HG03039 (cell line): ENCODE measurements around the gene P2RY14.

Source experiments
- ATAC-seq: cut with Tn5 transposase; IDR thresholded peaks from one replicate; pipeline ENCODE4 v1.9.1; 2021; ENCODE audit warnings: mild to moderate bottlenecking, moderate library complexity; ENCODE audit not compliant: unreplicated experiment

P2RY14 gene

DNA sequence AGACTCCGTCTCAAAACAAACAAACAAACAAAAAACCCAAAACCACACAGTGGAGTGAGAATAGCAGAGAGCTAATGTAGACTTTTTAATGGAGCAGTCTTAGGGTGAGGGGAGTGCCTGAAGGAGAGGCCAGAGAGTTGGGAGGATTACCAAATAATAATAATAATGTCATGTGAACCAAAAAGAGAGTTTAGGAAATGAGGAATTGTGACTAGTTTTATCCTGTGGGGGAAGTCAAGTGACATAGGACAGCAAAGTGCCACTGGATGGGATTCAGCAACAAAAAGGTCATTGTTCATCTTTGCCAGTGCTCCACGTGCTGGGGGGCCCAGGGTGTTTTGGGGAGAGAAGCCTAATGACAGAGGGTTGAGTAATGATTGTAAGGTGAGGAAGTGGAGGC lies 25.4 kb upstream of the P2RY14 start:
- ATAC-seq: no peak

DNA sequence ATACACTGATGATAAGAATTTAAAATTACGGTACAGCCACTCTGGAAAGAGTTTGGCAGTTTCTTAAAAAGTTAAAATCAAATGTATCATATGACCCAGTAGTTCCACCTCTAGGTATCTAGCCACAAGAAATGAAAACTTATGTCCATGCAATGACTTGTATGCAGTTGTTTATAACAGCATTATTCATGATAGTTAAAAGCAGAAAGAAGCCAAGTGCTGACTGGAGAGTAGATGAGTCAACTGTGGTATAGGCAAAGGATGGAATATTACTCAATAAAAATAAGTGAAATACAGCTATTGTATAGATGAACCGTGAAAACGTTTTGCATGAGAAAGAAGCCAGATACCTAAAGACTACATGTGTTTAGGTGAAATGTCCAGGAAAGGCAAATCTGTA lies 23.4 kb upstream of the P2RY14 start:
- no peak for ATAC-seq

DNA sequence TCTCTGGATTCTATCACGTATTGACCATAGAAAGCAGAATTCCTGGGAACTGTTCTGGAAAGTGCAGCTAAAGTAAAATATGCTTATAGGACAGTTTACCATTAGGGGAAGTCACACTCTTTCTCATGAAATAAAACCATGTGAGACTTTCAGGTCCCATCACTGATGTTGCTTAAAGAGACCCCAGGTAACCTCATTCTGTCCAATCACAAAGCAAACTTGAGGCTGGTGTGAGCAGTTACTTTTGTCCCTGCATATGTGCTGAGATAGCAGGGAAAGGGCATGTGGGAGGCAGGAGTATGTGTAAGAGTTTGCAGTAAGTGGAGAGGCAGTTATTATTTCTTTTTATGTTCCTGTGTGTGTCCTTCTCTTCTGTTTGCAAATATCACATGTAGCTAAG lies 22.2 kb upstream of the P2RY14 start:
- ATAC-seq: no peak

DNA sequence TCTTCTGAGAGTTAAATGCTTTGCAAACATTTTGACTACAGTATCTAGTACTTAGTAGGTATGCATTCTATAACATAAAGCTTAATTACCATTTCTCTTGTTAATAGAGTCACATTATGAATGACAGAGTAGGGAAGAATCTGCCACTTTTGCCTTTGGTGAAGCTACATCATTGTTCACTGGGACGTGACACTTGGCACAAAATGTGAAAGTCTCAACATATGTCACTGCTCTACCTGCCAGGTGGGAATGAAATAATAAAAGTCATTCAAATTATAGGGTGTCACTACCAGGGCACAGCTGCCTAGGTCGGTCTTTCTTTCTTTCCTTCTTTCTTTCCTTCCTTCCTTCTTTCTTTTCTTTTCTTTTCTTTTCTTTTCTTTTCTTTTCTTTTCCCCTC lies 20.7 kb upstream of the P2RY14 start:
- ATAC-seq: no peak

DNA sequence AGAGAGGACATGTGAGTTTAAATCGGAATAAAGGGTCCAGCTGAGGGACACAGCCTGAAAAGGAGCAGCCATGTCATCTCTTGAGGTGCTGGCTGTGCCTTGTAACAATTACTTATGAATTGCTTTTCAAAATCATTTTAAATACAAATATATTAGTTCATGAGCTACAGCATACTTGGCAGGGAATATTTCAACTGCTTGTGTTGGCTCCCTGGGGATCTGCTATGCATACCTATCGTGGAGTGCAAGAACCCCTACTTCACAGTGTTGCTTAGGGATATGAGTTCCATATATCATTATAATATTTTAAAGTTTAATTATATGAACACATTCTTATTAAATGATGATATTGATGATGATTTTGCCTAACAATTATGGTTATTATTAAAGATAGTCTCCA lies 19.1 kb upstream of the P2RY14 start:
- ATAC-seq: no peak

- ATAC-seq: no peak
Observed at GRCh38 chr3:151296226-151296625, 17.9 kb upstream of the P2RY14 start.

GRCh38 chr3:151293127-151293526 lies 14.8 kb upstream of the P2RY14 start:
- no peak for ATAC-seq

GRCh38 chr3:151290673-151291072 lies 12.3 kb upstream of the P2RY14 start:
- no peak for ATAC-seq

- no peak for ATAC-seq
Observed at GRCh38 chr3:151289445-151289844, 11.1 kb upstream of the P2RY14 start.

GRCh38 chr3:151285940-151286339 lies 7.6 kb upstream of the P2RY14 start:
- no peak for ATAC-seq

DNA sequence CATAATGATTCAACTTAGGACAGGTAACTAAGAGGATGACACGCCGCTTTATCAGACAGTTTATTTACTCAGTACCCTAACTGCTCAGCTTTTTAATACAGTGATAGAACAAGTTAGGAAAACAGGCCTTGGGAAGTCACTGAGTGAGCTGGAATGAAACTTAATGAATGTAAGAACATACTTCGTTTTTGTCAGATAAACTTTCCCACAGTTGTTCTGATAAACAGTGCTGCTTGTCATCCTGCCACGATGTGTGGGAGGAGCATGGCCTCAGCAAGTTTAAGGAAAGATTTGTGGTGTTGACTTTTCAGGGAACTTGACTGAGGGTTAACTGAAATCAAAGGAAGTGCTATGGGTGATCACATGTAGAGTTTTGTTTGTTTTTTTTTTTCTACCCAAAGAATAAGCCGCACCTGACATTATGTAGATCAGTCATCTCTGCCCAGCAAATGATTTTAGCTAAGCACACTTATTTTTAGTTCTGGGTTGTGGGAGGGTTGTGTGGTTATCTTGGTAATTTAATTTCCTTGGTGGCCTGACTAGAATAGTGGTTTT lies 5.6 kb upstream of the P2RY14 start:
- ATAC-seq: no peak

DNA sequence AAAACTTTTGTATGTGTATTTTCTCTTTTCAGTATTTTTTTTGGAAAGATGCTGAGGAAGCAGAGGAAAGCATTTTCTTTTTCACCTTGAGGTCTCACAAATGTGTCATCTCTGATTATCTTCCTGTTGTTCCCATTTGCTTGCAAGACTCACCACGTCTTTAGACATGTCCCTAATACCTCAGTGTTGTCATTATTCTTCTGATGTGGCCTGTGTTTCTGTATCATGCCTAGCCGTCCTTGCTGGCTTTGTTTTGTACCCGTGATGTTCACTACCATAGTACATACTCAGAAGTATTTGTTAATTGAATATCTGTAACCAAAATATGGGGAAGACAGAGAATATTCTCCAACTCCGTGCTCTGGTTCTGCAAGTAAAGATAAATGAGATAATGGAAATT lies 5.0 kb upstream of the P2RY14 start:
- no peak for ATAC-seq

- no peak for ATAC-seq
Observed at GRCh38 chr3:151282921-151283320, 4.6 kb upstream of the P2RY14 start.

DNA sequence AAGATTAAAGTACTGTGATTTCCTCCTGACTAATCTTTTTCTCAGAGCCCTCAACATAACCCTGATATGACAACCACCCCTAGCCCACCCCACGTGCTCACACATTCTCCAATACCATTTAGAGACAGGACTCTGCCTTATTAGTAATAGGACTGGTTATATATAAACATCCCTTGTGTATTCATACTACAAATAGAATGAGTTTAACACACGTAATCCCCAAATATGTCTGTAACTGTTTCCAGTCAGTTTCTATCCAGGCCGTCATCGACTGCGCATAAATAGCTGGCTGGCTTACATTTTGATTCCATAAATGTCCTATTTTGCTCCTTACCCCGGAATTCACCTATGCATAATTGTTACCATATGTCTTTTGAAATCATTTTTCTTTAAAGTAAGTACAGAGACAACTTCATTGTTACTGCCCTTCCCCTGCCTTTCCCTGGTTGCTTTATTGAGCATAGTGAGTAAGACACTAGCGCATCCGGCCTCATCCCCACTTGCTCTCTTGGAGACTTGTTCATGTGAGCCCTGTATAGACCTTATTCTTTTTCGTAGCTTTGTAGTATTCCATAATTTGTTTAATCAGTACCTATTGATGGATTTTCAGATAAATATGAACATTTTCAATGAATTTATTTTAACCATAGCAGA lies 3.5 kb upstream of the P2RY14 start:
- no peak for ATAC-seq

GRCh38 chr3:151276687-151277042 lies 1.7 kb downstream of the P2RY14 start:
- peak; percentile 64 for ATAC-seq

DNA sequence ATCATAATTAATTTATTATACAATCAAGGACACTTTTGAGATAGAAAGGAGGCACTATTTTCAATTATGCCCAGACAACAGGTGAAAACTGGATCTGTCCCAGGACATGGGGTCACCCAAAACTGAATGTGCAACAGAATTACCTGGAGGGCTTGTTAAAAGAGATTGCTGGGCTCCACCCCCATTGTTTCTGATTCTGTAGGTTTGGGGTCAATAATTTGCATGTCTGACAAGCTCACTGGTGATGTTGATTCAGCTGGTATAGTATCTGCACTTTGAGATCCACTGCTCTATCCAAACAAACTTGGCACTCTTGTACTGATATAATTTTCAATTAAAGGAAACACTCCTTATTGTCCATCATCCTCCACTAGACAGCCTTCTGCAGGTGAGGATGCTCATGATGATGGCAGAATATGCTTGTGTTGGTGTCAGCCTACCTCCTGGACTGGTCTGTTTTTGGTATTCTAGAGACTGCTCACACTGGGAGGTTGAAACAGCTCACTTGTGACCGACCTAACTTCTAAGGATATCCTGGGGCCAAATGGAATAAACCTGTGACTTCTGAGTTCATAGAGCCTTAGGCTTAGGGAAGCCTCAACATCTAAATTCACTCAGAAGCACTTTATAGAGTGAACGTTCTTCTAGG lies 2.2 kb downstream of the P2RY14 start:
- ATAC-seq: peak; percentile 18

DNA sequence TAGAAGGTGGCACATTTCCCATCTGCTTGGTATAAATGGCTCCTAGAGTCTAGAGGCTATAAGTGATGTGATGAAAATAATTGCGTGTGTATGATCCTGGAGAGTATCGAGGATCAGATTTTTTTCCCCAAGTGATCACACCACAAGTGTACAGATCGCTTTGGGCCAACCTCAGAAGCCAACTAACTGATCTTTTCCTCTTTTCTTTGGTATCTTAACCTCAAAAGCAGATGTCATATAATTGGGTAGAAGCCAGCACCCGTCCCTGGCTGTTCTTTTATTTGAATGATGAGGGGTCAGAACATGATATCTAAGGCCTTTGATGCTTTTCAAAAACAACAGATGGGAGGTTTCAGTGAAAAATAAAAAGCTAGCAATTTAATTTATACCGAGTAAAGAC lies 3.3 kb downstream of the P2RY14 start:
- ATAC-seq: no peak

- ATAC-seq: no peak
Observed at GRCh38 chr3:151269631-151270030, 8.7 kb downstream of the P2RY14 start.

DNA sequence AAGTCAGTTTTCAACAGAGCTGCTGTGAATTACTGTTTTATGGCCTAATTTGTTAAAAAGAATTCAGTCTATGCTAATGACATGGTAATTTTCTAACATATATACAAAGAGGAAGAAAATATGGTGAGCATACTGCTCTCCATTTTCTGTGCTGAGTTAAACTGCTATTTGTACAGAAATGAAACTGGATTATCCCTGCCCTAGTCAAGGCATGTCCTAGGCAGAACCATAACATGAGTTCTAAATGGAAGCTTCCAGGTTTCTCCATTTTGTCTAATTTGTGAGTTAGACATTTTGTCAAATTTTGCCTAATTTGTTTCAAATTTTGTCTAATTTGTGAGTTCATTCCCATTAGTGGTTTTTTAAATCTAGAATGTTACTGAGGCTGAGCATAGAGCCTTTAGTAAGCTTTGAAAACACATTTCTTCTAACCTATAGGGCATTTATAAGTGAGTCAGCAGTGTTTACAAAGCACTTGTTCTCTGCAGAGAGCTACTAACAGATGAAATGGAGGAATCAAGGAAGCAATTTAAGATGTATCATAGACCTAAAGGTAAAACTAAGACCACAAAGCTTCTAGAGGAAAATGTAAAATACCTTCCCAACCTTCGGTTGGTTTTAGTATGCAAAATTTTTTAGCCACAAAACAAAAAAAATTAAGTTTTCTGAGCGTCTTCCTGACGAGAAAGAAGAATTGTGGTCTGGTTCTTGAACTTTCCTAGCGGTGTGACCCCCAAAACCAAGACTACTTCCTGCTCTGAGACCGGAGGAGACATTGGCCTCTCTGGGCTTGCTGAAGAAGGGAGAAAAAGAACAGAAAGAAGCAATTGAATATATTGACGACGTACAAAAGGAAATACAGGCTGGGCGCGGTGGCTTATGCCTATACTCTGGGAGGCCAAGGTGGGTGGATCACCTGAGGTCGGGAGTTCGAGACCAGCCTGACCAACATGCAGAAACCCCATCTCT lies 9.8 kb downstream of the P2RY14 start:
- peak; percentile 54 for ATAC-seq

- ATAC-seq: no peak
Observed at GRCh38 chr3:151267066-151267465, 11.3 kb downstream of the P2RY14 start.

DNA sequence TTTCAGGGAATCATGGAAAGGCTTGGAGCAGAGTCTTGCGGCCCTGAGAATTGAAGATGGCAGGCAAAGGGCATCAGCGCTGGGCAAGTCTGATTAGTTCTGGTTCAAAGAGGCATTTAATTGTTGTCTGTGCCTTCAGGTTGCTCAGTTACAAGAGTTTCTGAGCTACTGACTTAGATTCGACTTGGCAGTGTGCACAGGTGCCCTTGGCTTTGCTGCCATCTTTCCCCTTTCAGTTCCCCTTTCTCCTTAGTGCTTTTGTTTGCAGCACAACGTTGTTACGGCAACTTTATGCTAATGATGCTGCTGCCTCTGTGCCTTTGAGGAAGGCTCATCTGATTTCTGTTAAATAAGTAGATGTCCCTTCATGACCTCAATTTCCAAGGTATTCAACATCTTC lies 12.5 kb downstream of the P2RY14 start:
- ATAC-seq: peak; percentile 92

DNA sequence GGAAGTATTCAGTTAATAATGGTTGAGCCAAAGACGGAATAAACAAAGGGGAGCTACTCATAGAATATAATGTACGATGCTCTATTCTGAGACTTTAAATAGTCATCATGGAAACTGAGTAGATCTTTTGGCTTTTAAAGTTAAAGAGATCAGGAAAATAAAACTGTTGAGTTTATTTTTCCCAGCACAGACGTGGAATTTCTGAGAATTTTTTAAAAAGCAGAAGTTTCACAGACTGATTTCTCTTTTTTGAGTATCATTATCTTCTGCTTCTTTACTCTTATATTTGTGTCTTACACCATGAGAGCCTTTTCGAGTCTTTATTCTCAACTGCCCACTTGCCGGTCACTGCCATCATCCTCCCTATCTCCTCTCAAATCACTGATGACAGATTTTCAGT lies 13.2 kb downstream of the P2RY14 start:
- no peak for ATAC-seq
